HFF-Myc (cell line): ENCODE data around the gene SFTPA2.
"Not testable (repeated sequence)": the region's sequence is repeated elsewhere in the genome, so short reads cannot be mapped to it uniquely, and the experiment has no call there.

Source experiments
- DNase-seq: peaks from one replicate; pipeline ENCODE4 v3.0.0-alpha.2; 2011; ENCODE audit warnings: low read depth; ENCODE audit errors: extremely low read depth
- H3K4me3 ChIP-seq: replicated peaks from 2 replicates; pipeline ENCODE4 v1.5.1; 2011; ENCODE audit warnings: low read depth, mild to moderate bottlenecking, control low read depth, low read length
- CTCF ChIP-seq: IDR thresholded peaks from 2 replicates; pipeline ENCODE4 v1.5.1; 2012; ENCODE audit warnings: mild to moderate bottlenecking, low read depth, low read length, control low read depth; ENCODE audit errors: missing control alignments

The SFTPA2 gene

DNA sequence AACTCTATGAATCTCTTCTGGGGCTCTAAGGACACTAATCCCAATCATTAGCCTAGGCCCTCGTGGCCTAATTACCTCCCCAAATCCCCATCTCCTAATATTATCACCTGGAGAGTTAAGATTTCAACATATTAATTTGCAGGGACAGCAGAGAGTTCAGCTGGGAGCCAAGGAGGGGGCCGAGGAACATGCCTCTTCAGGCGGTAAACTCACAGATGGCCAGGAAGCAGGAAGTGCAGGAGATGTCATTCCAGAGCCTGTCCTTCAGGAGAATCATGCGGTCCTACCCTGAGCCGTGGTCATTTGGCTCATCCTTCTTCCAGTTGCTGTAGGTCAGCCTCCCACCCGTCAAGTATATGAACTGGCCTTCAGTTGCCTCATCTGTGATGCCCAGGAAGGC is 21.9 kb upstream of the SFTPA2 start:
- no peak overlapping the region for H3K4me3 ChIP-seq
- TF ChIP-seq CTCF: no peak
- no peak for DNase-seq

- no peak for TF ChIP-seq CTCF
- DNase-seq: no peak
- no peak overlapping the region for H3K4me3 ChIP-seq
Observed at GRCh38 chr10:79581044-79581443, 20.8 kb upstream of the SFTPA2 start.

GRCh38 chr10:79579361-79579760 is 19.2 kb upstream of the SFTPA2 start:
- DNase-seq: no peak
- no peak overlapping the region for H3K4me3 ChIP-seq
- TF ChIP-seq CTCF: no peak

GRCh38 chr10:79570624-79571023 is 10.4 kb upstream of the SFTPA2 start:
- DNase-seq, H3K4me3 ChIP-seq: not testable (repeated sequence)

- DNase-seq: no peak
- no peak for TF ChIP-seq CTCF
- no peak overlapping the region for H3K4me3 ChIP-seq
Observed at GRCh38 chr10:79563426-79563825, 3.2 kb upstream of the SFTPA2 start.

DNA sequence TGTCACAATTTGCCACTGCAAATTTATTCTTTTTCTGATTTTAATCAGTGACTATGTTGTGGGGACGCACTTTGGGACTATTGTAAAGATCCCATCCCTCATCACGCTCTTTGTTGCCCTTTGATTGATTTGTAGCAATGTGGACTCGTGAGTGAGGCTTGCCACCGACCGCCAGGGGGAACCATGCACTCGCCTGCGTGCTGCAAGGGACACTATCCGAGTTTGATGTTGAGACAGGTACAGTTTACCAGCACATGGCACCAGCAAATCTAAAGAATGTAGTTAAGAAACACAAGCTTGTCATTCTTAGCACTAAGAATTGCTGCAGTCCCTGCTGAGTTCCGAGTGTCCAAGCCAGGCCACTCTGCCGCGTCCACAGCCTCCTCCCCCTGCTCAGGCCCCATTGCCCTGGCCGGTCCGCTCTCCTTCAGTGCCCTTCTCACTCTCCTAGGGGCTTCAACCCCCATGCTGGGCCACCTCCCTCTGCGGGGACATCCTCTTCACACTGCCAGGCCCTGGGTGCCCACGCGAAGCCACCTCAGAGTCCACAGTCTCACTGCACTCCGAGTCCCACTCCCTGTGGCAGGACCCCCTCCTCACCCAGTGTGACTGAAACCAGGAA is 2.0 kb upstream of the SFTPA2 start:
- H3K4me3 ChIP-seq: no peak overlapping the region
- peak; percentile 89 for TF ChIP-seq CTCF
- DNase-seq: peak; percentile 11

DNA sequence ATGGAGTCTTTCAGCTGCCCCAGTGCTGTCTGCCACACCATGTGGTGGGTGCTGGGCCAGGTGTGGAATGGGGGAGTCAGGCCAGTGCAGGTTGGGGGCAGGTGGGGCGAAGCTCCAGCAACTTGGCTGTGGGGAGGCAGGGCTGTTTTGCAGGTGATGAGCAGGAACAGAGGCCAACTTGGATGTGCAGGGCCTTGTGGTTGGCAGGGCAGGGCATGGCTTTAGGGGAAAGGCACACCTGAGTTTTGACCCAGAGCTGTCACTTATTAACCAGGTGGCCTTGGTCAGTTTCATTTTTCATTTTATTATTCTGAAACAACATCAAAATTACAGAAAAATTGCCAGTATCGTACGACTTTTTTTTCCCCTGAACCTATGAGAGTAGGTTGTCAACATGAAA is 1.1 kb upstream of the SFTPA2 start:
- no peak for DNase-seq
- H3K4me3 ChIP-seq: no peak overlapping the region
- no peak for TF ChIP-seq CTCF

GRCh38 chr10:79559726-79560125 is 481 bp downstream of the SFTPA2 start:
- TF ChIP-seq CTCF: no peak
- no peak for DNase-seq
- no peak overlapping the region for H3K4me3 ChIP-seq

DNA sequence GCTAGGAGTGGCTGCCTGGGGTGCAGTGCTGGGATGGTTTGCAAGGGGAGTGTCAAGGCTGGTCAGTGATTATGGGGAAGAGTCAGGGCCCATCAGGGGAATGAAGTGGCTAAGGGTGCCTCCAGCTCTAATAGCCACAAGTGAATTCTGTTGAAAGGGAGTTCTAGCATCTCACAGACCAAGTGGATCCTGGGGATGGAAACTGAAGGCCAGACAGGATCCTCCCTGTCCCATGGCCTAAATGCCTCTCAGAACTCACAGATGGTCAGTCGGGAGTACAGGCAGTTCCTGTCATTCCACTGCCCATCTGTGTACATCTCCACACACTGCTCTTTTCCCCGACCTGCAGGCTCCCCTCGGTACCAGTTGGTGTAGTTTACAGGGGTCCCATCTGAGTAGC is 3.2 kb downstream of the SFTPA2 start:
- H3K4me3 ChIP-seq, DNase-seq: not testable (repeated sequence)
